ENCODE data around the gene GRIN2A.

GRIN2A gene

DNA sequence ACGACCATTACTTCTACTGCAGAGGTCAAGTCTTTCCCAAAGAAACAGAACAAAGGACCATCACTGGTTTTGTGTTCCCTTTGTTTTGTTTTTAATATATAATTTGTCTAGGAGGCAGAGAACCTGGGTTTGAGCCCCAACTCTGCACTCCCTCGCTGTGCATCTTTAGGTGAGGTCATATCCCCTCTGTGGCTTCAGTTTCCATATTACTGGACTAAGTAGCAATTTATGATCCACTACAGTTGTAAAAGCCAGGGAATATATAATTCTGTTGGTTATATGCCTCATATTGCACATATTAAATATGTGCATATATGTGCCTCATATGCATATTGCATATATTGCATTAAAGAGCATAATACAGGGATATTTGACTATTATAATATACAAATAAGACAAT, 392.0 kb downstream of the GRIN2A start:
- H3K9ac ChIP-seq (ENCODE audit: insufficient read length) = no peak overlapping the region
- no peak overlapping the region for H3K27ac ChIP-seq
- no peaks in the 10 kb centered on the region for H3K9me3 ChIP-seq (ENCODE audit: low read depth, low read length)
- DNase-seq (ENCODE audit: low read depth, low spot score) = no peak
- H3K4me3 ChIP-seq = no peak overlapping the region
- no peaks in the 10 kb centered on the region for H3K36me3 ChIP-seq (ENCODE audit: insufficient read depth, low read length)
- TF ChIP-seq FOXP2 (optimal IDR thresholded peaks at IDR 0.05; ENCODE audit: control extremely low read depth, extremely low read length, insufficient read depth) = no peak

DNA sequence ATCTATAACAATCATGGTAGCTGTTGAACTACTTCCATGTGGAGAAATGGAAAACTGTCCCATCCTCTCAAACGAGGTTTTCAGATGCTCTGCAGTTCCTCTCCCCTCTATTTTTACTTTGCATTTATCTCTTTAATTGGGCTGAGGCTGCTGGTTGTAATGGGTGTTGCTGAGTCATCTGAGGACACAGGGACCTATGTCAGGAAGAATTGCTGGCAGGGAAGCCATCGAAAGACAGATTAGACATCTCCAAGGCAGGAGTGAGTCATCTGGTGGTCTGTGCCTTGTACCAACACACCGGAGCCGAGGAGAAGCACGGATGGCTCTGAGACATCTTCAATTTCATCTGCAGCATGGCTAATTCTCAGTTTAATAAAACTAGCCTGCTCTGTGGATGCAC, 394.5 kb downstream of the GRIN2A start:
- H3K36me3 ChIP-seq (ENCODE audit: insufficient read depth, low read length) = no peaks in the 10 kb centered on the region
- no peak overlapping the region for H3K9ac ChIP-seq (ENCODE audit: insufficient read length)
- no peak overlapping the region for H3K27ac ChIP-seq
- H3K4me3 ChIP-seq = no peak overlapping the region
- no peaks in the 10 kb centered on the region for H3K9me3 ChIP-seq (ENCODE audit: low read depth, low read length)
- TF ChIP-seq POLR2AphosphoS5 (IDR thresholded peaks at IDR 0.05; ENCODE audit: borderline replicate concordance, low read depth, low read length) (no peak), EZH2 (IDR thresholded peaks at IDR 0.05) (no peak), FOXP2 (optimal IDR thresholded peaks at IDR 0.05; ENCODE audit: control extremely low read depth, extremely low read length, insufficient read depth) (no peak)
- no peak for DNase-seq (ENCODE audit: low read depth, low spot score)

DNA sequence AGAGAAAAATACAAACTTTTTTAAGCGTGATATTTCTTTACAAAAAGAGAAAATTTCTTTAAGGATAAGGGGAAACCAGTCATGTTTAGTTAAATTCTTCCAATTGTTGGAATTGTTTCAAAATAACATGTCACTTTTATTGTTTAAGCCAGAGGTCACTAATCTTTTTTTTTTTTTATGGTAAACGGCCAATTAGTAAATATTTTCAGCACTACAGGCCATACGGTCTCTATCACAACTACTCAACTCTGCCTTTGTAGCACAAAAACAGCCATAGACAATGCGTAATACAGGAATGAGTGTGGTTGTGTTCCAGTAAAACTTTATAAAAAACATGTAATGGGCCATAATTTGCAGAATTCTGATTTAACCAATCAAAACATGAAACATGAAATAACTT, 401.4 kb downstream of the GRIN2A start:
- DNase-seq (ENCODE audit: low read depth, low spot score) = no peak
- Histone ChIP-seq H3K36me3 (ENCODE audit: insufficient read depth, low read length) (no peaks in the 10 kb centered on the region), H3K4me3 (no peak overlapping the region), H3K9ac (ENCODE audit: insufficient read length) (no peak overlapping the region), H3K9me3 (ENCODE audit: low read depth, low read length) (no peaks in the 10 kb centered on the region), H3K27ac (no peak overlapping the region)
- TF ChIP-seq POLR2AphosphoS5 (IDR thresholded peaks at IDR 0.05; ENCODE audit: borderline replicate concordance, low read depth, low read length) = no peak
- no peak for TF ChIP-seq EZH2 (IDR thresholded peaks at IDR 0.05)
- no peak for TF ChIP-seq FOXP2 (optimal IDR thresholded peaks at IDR 0.05; ENCODE audit: control extremely low read depth, extremely low read length, insufficient read depth)

GRCh38 chr16:9778849-9779248, 403.4 kb downstream of the GRIN2A start:
- no peaks in the 10 kb centered on the region for H3K36me3 ChIP-seq (ENCODE audit: insufficient read depth, low read length)
- no peak for DNase-seq (ENCODE audit: low read depth, low spot score)
- no peak overlapping the region for H3K4me3 ChIP-seq
- TF ChIP-seq POLR2AphosphoS5 (IDR thresholded peaks at IDR 0.05; ENCODE audit: borderline replicate concordance, low read depth, low read length) (no peak), FOXP2 (optimal IDR thresholded peaks at IDR 0.05; ENCODE audit: control extremely low read depth, extremely low read length, insufficient read depth) (no peak), EZH2 (IDR thresholded peaks at IDR 0.05) (no peak)
- H3K9me3 ChIP-seq (ENCODE audit: low read depth, low read length) = no peaks in the 10 kb centered on the region
- no peak overlapping the region for H3K9ac ChIP-seq (ENCODE audit: insufficient read length)
- H3K27ac ChIP-seq = no peak overlapping the region

DNA sequence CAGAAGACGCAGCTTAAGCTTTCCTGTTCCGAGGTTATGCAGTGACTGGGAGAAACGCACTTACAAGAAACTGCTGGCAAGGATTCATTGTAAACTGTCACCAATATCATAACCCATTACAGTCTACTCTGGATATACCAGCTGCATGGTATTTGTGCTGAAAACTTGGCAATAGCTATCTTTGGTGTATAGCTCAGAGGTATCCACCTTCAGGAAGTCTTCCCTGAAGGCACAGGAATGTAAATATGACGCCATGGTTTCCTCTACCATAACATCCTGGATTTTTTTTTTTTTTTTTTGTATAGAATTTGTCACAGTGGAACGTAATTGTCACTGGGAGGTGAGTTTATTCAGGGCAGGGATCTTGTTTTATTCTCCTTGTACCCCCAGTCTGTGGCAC, 406.2 kb downstream of the GRIN2A start:
- Histone ChIP-seq H3K36me3 (ENCODE audit: insufficient read depth, low read length) (no peaks in the 10 kb centered on the region), H3K9ac (ENCODE audit: insufficient read length) (no peak overlapping the region), H3K27ac (no peak overlapping the region), H3K9me3 (ENCODE audit: low read depth, low read length) (no peaks in the 10 kb centered on the region), H3K4me3 (no peak overlapping the region)
- TF ChIP-seq FOXP2 (optimal IDR thresholded peaks at IDR 0.05; ENCODE audit: control extremely low read depth, extremely low read length, insufficient read depth) (no peak), POLR2AphosphoS5 (IDR thresholded peaks at IDR 0.05; ENCODE audit: borderline replicate concordance, low read depth, low read length) (no peak), EZH2 (IDR thresholded peaks at IDR 0.05) (no peak)
- no peak for DNase-seq (ENCODE audit: low read depth, low spot score)

DNA sequence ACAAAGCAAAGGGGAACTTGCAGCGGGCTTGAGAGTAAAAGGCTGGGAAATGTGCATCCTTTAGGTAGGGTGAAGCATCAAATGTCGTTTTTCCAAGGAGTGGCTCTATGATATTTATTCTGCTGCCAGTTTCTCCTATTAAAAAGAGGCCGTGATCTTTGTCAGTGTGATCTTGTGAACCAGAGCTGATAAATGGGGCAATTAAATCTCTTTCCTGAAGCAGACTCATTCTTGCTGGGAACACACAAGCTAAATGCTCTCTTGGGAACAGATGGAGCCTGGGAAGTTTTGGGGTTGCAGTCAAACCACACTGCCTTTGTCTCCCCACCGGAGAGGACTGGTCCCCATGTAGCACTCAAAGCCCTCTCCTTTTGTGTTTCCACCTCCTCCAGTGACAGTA, 408.9 kb downstream of the GRIN2A start:
- no peak for TF ChIP-seq FOXP2 (optimal IDR thresholded peaks at IDR 0.05; ENCODE audit: control extremely low read depth, extremely low read length, insufficient read depth)
- no peak for TF ChIP-seq POLR2AphosphoS5 (IDR thresholded peaks at IDR 0.05; ENCODE audit: borderline replicate concordance, low read depth, low read length)
- TF ChIP-seq EZH2 (IDR thresholded peaks at IDR 0.05) = no peak
- H3K4me3 ChIP-seq = no peak overlapping the region

GRCh38 chr16:9772526-9773225, 409.6 kb downstream of the GRIN2A start:
- Histone ChIP-seq H3K27ac (no peak overlapping the region), H3K9me3 (ENCODE audit: low read depth, low read length) (no peaks in the 10 kb centered on the region), H3K4me3 (no peak overlapping the region), H3K36me3 (ENCODE audit: insufficient read depth, low read length) (no peaks in the 10 kb centered on the region), H3K9ac (ENCODE audit: insufficient read length) (no peak overlapping the region)
- DNase-seq (ENCODE audit: low read depth, low spot score) = no peak
- TF ChIP-seq EZH2 (IDR thresholded peaks at IDR 0.05) (no peak), FOXP2 (optimal IDR thresholded peaks at IDR 0.05; ENCODE audit: control extremely low read depth, extremely low read length, insufficient read depth) (no peak), POLR2AphosphoS5 (IDR thresholded peaks at IDR 0.05; ENCODE audit: borderline replicate concordance, low read depth, low read length) (no peak)

More for the DNA sequence above, 408.9 kb downstream of the GRIN2A start:
- H3K9ac ChIP-seq (ENCODE audit: insufficient read length) = no peak overlapping the region
- no peak overlapping the region for H3K27ac ChIP-seq
- no peaks in the 10 kb centered on the region for H3K36me3 ChIP-seq (ENCODE audit: insufficient read depth, low read length)
- DNase-seq (ENCODE audit: low read depth, low spot score) = no peak
- H3K9me3 ChIP-seq (ENCODE audit: low read depth, low read length) = no peaks in the 10 kb centered on the region

GRCh38 chr16:9766891-9767290, 415.3 kb downstream of the GRIN2A start:
- Histone ChIP-seq H3K9me3 (ENCODE audit: low read depth, low read length) (no peaks in the 10 kb centered on the region), H3K4me3 (no peak overlapping the region), H3K9ac (ENCODE audit: insufficient read length) (no peak overlapping the region), H3K27ac (no peak overlapping the region), H3K36me3 (ENCODE audit: insufficient read depth, low read length) (no peaks in the 10 kb centered on the region)
- DNase-seq (ENCODE audit: low read depth, low spot score) = no peak
- TF ChIP-seq POLR2AphosphoS5 (IDR thresholded peaks at IDR 0.05; ENCODE audit: borderline replicate concordance, low read depth, low read length) = no peak
- no peak for TF ChIP-seq FOXP2 (optimal IDR thresholded peaks at IDR 0.05; ENCODE audit: control extremely low read depth, extremely low read length, insufficient read depth)
- TF ChIP-seq EZH2 (IDR thresholded peaks at IDR 0.05) = no peak

DNA sequence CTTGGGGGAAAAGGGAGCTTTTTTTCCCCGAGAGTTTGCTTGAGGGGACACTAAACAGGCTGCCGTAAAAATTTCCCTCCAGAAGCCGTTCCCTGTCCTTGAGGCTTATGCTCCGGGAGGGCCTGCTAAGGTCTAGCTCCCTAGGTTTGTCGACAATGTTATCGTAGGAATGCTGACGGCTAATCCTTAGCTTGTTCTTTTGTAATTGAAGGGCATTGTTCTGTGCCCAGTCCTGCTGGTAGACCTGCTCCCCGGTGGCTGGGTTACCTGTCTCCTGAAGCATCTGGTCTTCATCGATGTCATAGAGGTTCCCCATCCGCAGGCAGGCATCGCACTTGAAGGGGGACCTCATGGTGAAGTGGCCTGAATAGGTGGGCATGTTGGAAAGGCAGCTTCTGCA, 418.7 kb downstream of the GRIN2A start:
- no peaks in the 10 kb centered on the region for H3K36me3 ChIP-seq (ENCODE audit: insufficient read depth, low read length)
- H3K27ac ChIP-seq = no peak overlapping the region
- H3K9me3 ChIP-seq (ENCODE audit: low read depth, low read length) = no peaks in the 10 kb centered on the region
- DNase-seq (ENCODE audit: low read depth, low spot score) = no peak
- H3K9ac ChIP-seq (ENCODE audit: insufficient read length) = no peak overlapping the region
- no peak for TF ChIP-seq POLR2AphosphoS5 (IDR thresholded peaks at IDR 0.05; ENCODE audit: borderline replicate concordance, low read depth, low read length)
- no peak for TF ChIP-seq FOXP2 (optimal IDR thresholded peaks at IDR 0.05; ENCODE audit: control extremely low read depth, extremely low read length, insufficient read depth)
- no peak for TF ChIP-seq EZH2 (IDR thresholded peaks at IDR 0.05)
- H3K4me3 ChIP-seq = no peak overlapping the region

Data from SK-N-MC (cell line).